ENCODE data around the gene OR52B2.
"Not testable (repeated sequence)": the region's sequence is repeated elsewhere in the genome, so short reads cannot be mapped to it uniquely, and the experiment has no call there.

The OR52B2 gene

GRCh38 chr11:6156628-6157359 lies 13.3 kb downstream of the OR52B2 start:
- DNase-seq (ENCODE audit: low read depth in 2 of 2, low spot score in 1 of 2), result no peak

DNA sequence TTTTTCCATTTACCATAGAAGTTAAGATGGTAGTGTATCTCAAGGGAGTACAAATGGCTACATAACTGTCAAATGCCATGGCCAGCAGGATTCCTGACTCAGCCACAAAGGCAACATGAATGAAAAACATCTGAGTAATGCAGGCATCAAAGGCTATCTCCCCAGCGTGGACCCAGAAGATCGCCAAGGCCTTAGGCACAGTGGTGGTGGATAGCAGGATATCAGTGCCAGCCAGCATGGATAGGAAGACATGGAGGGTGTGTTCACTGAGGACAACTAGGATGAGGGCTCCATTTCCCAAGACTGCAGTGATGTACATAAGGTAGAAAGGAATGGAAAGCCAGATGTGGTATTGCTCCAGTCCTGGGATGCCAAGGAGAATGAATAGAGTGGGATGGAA lies 18.0 kb downstream of the OR52B2 start:
- DNase-seq (ENCODE audit: low read depth in 2 of 2, low spot score in 1 of 2), result no peak

DNA sequence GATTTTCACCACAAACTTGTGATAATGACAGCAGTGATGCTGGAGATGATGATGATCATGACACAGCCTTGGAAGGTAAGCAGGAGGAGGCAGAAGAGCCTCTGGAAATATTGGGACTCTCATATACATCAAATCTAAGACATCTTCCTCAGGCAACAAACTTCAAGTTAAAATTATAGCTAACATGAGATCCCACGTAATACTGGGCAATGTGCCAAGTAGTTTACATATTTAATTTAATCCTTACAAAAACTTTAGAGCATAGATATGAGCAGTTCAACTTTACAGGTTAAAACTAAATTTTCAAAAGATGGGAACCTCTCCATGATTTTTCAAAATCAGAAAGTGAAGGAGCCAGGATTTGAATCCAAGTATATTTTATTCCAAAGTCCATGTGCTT lies 19.0 kb downstream of the OR52B2 start:
- no peak for DNase-seq (ENCODE audit: low read depth in 2 of 2, low spot score in 1 of 2)

DNA sequence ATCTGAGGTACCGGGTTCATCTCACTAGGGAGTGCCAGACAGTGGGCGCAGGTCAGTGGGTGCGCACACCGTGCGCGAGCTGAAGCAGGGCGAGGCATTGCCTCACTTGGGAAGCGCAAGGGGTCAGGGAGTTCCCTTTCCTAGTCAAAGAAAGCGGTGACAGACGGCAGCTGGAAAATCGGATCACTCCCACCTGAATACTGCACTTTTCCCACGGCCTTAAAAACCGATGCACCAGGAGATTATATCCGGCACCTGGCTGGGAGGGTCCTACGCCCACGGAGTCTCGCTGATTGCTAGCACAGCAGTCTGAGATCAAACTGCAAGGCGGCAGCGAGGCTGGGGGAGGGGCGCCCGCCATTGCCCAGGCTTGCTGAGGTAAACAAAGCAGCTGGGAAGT lies 26.4 kb downstream of the OR52B2 start:
- DNase-seq (ENCODE audit: low read depth in 2 of 2, low spot score in 1 of 2), result not testable (repeated sequence)

GRCh38 chr11:6142936-6143335 lies 27.2 kb downstream of the OR52B2 start:
- DNase-seq (ENCODE audit: low read depth in 2 of 2, low spot score in 1 of 2), result no peak

DNA sequence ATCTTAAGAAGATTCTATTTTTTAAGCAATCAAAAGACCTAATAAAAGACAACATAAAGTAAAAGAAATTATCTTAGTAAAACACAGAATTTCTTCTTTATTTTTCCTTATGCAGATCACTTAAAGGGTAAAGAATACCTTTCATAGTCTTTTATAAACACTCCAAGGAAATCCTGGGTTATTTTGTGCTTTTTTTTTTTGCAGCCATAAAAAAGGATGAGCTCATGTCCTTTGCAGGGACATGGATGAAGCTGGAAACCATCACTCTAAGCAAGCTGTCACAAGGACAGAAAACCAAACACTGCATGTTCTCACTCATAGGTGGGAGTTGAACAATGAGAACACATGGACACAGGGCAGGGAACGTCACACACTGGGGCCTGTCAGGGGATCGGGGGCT lies 34.2 kb downstream of the OR52B2 start:
- DNase-seq (ENCODE audit: low read depth in 2 of 2, low spot score in 1 of 2), result not testable (repeated sequence)

DNA sequence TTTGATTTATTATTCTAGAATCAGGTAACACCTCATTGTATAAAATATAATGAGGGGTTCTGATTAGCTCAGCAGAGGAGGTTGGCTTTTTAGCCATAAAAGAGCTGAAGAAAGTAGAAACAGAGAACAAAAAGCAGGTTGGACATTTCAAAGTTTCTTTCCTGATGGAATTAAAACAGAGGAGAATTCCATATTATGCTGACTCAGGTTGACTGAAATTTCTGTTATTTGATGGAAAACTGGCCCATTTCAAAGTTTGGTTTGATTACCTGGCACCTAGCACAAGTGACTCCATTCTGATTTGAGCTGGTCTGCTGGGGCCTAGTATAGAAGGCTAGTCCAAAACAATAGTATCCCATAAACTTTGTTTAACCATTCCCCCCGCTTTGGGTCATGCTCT lies 37.7 kb downstream of the OR52B2 start:
- no peak for DNase-seq (ENCODE audit: low read depth in 2 of 2, low spot score in 1 of 2)

DNA sequence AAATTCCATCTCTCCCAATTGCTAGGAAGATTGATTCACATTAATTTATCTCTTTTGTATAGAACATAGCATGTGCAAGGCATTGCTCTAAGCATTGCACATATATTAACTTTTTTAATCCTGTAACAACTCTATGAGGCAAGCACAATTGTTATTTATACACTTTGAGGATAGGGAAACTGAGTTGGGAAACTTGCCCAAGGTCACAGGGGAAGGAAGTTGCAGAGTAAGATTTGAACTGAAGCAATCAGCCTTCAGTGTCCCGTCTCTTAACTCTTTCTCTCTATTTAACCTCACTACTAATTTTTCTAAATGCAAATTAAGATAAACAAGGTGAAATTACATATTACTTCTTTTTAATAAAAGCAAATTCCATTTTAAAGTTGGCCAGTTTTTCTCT lies 40.5 kb downstream of the OR52B2 start:
- DNase-seq (ENCODE audit: low read depth in 2 of 2, low spot score in 1 of 2), result no peak

GRCh38 chr11:6129011-6129410 lies 41.1 kb downstream of the OR52B2 start:
- DNase-seq (ENCODE audit: low read depth in 2 of 2, low spot score in 1 of 2), result no peak

GRCh38 chr11:6127881-6128280 lies 42.2 kb downstream of the OR52B2 start:
- no peak for DNase-seq (ENCODE audit: low read depth in 2 of 2, low spot score in 1 of 2)

DNA sequence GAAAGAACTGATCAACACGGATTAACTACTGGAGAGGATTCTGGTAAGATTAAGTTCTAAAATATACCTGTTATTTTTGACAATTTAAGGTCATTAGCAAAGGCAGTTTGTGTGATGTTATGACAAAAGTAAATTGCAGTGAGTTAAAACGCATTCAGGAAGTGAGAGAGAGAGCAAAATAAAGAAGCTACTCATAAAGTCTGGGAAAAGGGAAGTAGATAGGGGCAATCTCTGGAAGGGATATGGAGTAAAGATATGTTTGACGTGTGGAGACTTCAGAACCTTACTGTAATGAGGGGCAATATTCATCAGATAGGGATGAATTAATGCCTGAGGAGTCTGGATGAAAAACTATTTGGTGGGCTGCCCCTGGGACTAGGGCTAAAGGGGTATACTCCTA lies 45.9 kb downstream of the OR52B2 start:
- DNase-seq (ENCODE audit: low read depth in 2 of 2, low spot score in 1 of 2), result no peak
